Measurements from ENCODE around the gene SSTR3. TPM values are rescaled to one million over a fixed set of nuclear protein-coding genes. Genes with fewer than 3 reads are reported as not detected.

Gene SSTR3
- total RNA-seq, 1 donor from 2014 or later: not detected

- Mint-ChIP-seq H3K4me1 (ENCODE audit: low read depth) (no peaks in the 10 kb centered on the region), H3K4me3 (ENCODE audit: unreplicated experiment) (no peak overlapping the region), H3K9me3 (ENCODE audit: low read depth) (no peaks in the 10 kb centered on the region), H3K27ac (ENCODE audit: unreplicated experiment) (no peak overlapping the region), H3K36me3 (ENCODE audit: low read depth) (no peaks in the 10 kb centered on the region), H3K27me3 (ENCODE audit: low read depth) (peaks cover 32% of the 10 kb centered on the region)
- DNase-seq (ENCODE audit: low spot score): no peak
- TF ChIP-seq CTCF (IDR thresholded peaks at IDR 0.05): no peak
Measured at GRCh38 chr22:37219533-37219932, 7.3 kb upstream of the SSTR3 start.

GRCh38 chr22:37218771-37219411 lies 6.6 kb upstream of the SSTR3 start:
- no peak for TF ChIP-seq CTCF (IDR thresholded peaks at IDR 0.05)
- Mint-ChIP-seq H3K36me3 (ENCODE audit: low read depth) (no peaks in the 10 kb centered on the region), H3K4me1 (ENCODE audit: low read depth) (no peaks in the 10 kb centered on the region), H3K27me3 (ENCODE audit: low read depth) (peaks cover 34% of the 10 kb centered on the region), H3K9me3 (ENCODE audit: low read depth) (no peaks in the 10 kb centered on the region), H3K27ac (ENCODE audit: unreplicated experiment) (no peak overlapping the region), H3K4me3 (ENCODE audit: unreplicated experiment) (no peak overlapping the region)
- DNase-seq (ENCODE audit: low spot score): no peak

GRCh38 chr22:37218399-37218770 lies 6.1 kb upstream of the SSTR3 start:
- Mint-ChIP-seq H3K27ac (ENCODE audit: unreplicated experiment) (no peak overlapping the region), H3K36me3 (ENCODE audit: low read depth) (no peaks in the 10 kb centered on the region), H3K9me3 (ENCODE audit: low read depth) (no peaks in the 10 kb centered on the region), H3K4me1 (ENCODE audit: low read depth) (no peaks in the 10 kb centered on the region), H3K27me3 (ENCODE audit: low read depth) (peaks cover 34% of the 10 kb centered on the region), H3K4me3 (ENCODE audit: unreplicated experiment) (no peak overlapping the region)
- DNase-seq (ENCODE audit: low spot score): no peak
- no peak for TF ChIP-seq CTCF (IDR thresholded peaks at IDR 0.05)

GRCh38 chr22:37215890-37216289 lies 3.6 kb upstream of the SSTR3 start:
- no peak for DNase-seq (ENCODE audit: low spot score)
- H3K27ac Mint-ChIP-seq (ENCODE audit: unreplicated experiment): no peak overlapping the region
- H3K4me3 Mint-ChIP-seq (ENCODE audit: unreplicated experiment): no peak overlapping the region
- TF ChIP-seq CTCF (IDR thresholded peaks at IDR 0.05): no peak
- peaks cover 36% of the 10 kb centered on the region for H3K27me3 Mint-ChIP-seq (ENCODE audit: low read depth)
- no peaks in the 10 kb centered on the region for H3K9me3 Mint-ChIP-seq (ENCODE audit: low read depth)
- H3K4me1 Mint-ChIP-seq (ENCODE audit: low read depth): peaks cover 10% of the 10 kb centered on the region
- H3K36me3 Mint-ChIP-seq (ENCODE audit: low read depth): no peaks in the 10 kb centered on the region

DNA sequence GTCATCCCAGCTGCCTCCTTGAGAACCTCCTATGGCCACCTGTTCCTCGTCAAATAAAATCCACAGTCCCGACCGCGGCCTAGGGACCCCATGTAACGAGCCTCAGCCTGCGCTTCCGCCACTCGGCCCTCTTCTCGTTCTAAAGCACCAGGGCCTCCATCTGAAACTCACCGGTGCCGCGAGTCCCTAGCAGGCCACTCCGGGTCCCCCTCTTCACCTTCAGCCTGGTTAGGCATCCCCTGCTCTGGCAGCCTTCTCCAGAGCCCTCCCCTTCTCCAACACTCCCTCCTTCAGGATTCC lies 2.4 kb upstream of the SSTR3 start:
- Mint-ChIP-seq H3K27me3 (ENCODE audit: low read depth) (peaks cover 39% of the 10 kb centered on the region), H3K4me3 (ENCODE audit: unreplicated experiment) (no peak overlapping the region), H3K4me1 (ENCODE audit: low read depth) (peaks cover 10% of the 10 kb centered on the region), H3K9me3 (ENCODE audit: low read depth) (no peaks in the 10 kb centered on the region), H3K36me3 (ENCODE audit: low read depth) (no peaks in the 10 kb centered on the region), H3K27ac (ENCODE audit: unreplicated experiment) (no peak overlapping the region)
- TF ChIP-seq CTCF (IDR thresholded peaks at IDR 0.05): no peak
- peak; percentile 65 for DNase-seq (ENCODE audit: low spot score)
